Measurements from ENCODE around the gene LMF1.

Gene LMF1

DNA sequence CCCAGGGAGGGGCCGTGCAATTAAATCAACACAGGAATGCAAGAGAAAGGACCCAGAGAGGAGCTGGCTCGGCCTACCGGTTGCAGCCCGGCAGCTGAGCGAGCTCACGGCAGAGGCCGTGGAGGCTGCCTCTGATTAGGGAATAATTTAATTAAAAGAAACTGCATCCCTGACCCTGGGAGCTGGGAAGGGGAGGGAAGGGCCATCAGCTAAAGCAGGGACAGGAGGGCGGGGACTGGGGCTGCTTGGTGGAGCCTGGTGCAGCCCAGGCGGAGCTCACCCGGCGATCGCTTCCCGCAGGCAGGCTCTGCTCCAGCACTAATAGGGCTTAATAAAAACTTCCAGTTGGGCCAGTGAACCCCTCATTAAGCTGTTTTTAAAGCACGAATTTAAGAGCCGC is 43.4 kb downstream of the LMF1 start:
- DNase-seq, result no peak

- no peak for DNase-seq
These were observed 44.1 kb downstream of the LMF1 start for GRCh38 chr16:926715-927114.

GRCh38 chr16:924806-925205 is 46.0 kb downstream of the LMF1 start:
- DNase-seq, result no peak

DNA sequence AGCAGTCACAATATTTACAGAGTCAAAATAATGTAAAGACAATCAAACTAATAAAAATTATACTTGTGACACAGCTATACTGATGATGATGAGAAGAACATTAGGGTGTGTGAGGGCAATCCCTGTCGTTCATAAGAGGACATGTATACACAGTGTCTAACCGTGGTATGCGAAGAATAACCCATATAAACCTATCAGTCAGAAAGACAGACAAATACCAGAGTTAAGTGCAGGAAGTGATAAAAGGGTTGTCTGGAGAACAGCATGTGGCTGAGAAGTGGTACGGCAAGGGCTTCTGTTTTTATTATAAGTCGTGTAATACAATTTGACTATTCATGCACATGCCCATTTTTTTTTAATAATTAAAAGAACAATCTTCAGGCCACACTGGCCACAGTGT is 46.7 kb downstream of the LMF1 start:
- DNase-seq, result no peak

GRCh38 chr16:923184-923583 is 47.6 kb downstream of the LMF1 start:
- no peak for DNase-seq

DNA sequence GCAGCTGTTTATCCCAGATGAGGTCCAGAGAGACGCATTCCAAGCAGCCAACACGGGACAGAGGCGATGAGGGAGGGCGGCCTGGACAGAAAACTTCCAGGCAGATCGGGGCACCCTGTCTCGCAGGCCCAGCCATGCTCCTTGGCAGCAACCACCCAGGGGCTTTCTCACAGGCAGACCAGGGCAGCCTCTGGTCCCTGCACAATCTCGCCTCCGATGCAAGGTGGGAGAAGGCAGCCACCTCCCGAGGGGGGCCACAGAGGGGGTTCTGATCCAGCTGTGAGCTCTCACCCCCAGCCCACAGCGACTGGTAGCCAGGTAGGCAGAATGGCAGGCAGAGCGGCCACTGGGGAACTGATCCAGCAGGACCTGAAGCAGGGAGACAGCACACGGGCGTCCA is 48.7 kb downstream of the LMF1 start:
- DNase-seq, result no peak

GRCh38 chr16:921321-921905 is 49.4 kb downstream of the LMF1 start:
- DNase-seq, result no peak

- no peak for DNase-seq
These were observed 50.1 kb downstream of the LMF1 start for GRCh38 chr16:920717-921116.

DNA sequence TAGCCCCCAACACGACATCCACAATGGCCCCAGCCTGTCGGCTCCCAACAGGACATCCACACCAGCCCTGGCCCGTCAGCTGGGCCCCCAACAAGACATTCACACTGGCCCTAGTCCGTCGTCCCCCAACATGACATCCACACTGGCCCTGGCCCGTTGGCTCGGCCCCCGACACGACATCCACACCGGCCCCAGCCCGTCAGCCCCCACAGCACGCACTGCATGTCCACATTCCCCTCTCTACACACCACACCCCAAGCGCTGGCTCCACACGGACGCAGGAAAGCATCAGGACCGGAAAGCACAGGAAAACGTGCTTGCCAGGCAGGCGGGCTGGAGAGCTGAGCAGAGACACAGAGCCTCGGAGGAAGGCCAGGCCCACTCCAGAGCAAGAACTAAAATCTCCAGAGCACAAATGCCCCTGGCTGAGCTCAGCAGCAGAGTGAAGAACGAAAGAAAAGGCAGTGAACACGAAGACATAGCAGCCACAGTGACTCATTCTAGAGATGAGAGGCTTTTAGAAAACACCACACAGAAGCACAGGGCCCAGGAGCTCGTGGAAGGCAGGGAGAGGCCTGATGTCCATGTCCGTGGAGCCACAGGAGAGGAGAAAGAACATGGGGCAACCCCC is 50.6 kb downstream of the LMF1 start:
- DNase-seq, result no peak

- no peak for DNase-seq
These were observed 51.1 kb downstream of the LMF1 start for GRCh38 chr16:919658-920050.

- no peak for DNase-seq
These were observed 51.8 kb downstream of the LMF1 start for GRCh38 chr16:918741-919657.

DNA sequence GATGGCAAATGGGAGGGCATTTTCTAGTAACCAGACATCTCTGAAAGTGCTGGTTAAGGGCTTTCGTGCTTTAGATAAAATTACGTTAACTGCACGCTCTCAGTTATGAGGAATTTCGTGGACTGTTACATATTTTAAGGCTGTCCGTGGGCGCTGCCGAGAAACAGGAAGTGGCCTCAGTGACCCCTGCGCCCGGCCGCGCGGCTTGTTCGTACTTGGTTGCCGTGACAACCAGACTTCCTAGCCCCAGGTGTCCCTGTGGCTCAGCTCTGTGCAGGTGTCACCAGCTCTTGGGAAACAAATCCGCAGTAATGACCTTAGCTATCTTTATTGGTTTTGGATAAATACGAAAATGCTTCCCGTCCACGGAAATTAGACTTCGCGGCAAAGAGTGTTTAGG is 52.7 kb downstream of the LMF1 start:
- DNase-seq, result no peak

DNA sequence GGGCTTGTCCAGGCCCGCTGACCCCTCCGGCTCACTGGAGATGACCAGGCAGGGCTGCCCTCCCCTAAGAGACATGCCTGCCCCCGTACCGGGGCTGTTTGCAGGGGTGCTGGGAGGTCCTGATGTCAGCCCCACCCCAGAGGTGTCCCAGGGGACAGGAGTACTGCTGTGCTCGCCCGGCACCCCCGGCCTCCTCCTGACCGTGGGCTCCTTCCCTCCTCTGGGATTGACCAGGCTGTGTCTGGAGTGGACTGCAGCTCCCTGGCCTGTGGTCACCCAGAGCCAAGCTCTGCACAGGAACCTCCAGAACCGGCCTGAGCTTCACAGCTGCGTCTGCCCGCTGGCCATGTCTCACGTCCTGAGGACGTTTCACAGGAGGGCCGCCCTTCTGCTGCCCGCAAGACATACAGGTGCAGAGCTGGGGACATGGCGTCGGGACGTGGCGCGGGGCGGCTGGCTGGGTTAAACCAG is 53.2 kb downstream of the LMF1 start:
- no peak for DNase-seq

GRCh38 chr16:916035-916799 is 54.6 kb downstream of the LMF1 start:
- DNase-seq, result no peak

DNA sequence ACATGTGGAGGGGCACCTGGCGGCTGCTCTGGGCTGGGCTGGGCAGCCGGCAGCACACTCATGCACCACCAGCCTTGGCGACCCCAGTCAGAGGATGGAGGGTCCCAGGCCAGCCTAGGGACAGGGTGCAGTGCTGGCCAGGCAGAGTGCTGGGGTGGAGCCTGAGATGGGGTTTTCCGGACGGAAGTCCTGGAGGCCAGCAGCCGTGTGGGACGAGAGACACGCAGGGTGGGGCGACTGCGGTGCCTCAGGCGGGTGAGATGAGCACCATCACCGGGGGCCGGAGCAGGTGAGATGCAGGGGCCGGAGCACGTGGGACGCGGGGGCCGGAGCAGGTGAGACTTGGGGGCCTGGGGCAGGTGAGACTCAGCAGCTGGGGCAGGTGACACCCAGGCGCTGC is 55.2 kb downstream of the LMF1 start:
- DNase-seq, result no peak

DNA sequence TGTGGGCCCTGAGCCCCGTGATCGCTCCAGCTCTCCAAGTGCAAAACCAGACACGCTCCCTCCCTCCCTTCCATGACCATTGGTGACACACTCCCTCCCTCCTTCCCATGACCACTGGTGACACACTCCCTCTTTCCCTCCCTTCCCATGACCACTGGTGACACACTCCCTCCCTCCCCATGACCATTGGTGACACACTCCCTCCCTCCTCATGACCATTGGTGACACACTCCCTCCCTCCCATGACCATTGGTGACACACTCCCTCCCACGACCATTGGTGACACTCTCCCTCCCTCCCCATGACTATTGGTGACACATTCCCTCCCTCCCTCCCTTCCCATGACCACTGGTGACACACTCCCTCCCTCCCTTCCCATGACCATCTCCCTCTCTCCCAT is 56.3 kb downstream of the LMF1 start:
- no peak for DNase-seq

DNA sequence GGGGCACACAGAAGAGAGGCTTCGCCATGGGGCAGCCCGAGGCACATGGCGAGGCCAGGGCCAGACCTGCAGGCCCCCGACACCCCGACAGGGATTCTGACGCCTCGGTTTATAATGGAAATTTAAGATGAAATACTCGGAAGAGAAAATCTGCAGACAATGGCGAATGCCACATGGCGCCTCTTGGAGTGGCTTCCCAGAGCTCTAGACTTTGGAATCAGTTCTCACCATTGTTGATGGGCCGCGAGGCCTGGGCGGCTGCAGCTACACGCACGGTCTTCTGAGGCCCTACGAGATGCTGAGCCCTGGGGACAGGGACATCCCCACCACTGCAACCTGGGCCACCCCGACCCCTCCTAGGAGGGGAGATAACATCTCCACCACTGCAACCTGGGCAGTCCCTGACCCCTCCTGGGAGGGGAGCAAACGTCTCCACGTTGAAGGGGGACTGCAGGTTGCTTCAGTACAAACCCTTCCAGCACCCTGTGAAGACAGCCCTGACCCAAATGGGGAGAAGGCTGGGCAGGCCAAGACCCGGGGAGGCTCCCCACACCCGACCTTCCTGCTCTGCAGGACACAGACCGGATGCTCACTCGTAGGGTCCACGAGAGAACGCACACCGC is 56.9 kb downstream of the LMF1 start:
- DNase-seq, result no peak

DNA sequence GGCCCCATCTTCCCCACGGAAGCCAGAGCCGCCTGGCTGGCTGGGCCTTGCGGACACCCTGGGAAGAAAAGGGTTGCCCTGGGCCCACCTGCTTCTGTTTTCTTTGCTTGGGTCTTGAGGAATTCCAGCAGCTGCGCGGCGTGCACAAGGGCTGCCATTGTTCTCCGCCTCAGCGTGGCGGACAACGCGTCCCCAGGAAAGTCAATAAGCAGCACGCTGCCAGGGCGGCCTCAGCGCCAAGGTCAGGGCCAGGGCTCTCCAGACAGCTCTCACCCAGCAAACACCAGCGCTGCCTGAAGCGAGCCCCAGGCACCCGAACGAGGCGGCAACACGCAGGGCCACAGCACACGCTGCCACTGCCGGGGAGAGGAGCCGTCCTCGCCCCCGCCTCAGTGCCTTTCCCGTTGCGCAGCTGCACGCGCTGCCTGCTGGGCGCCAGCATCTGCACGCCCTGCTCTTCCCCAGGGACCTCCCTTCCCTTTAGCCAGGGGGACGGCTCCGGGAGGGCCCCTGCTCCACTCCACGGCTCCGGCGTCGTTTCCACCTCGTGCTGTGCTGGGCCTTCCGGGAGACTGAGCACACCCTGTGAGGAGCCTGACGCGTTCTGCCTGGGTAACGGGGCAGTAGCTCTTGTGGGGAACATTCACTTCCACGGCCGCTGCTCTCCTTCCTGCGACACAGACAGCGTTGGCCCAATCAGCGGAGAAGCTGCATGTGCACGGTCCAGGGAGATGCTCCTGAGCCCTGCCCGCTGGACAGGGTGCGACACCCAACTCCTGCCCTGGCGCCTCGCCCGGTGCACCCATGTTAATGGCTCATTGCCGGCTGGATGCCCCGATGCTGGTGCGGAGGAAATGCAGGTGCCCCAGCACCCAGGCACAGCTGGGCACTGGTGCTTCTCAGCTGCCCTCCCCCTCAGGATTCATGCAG is 57.8 kb downstream of the LMF1 start:
- DNase-seq, result no peak

DNA sequence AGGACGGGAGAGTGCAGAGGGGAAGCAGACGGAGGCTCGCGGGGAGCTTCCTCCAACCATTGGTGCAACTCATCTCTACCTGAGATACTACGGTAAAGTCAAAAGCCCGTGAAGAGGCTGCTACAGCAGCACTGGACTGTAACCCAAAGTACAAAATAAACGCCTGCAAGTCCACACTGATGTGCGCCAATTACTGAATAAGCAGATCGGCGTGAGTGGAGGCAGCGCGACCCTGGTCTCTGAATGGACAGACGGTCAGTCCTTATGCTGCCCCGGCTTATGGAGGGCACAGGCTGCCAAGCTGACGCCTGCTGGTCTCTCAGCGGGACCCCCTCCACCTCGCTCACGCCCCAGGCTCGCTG is 58.5 kb downstream of the LMF1 start:
- DNase-seq, result no peak

GRCh38 chr16:911604-912321 is 59.0 kb downstream of the LMF1 start:
- no peak for DNase-seq

GRCh38 chr16:911101-911500 is 59.7 kb downstream of the LMF1 start:
- DNase-seq, result no peak
